ENCODE results near the gene HIKESHI. TPM values are rescaled to one million over a fixed set of nuclear protein-coding genes. Genes with fewer than 3 reads are reported as not detected.

HIKESHI gene
- total and polyA plus RNA-seq, 2 donors (not counting 1 experiment from before 2014, with no cell fraction given), result 24.4 to 28.0 TPM

- TF ChIP-seq, protein P1, sequence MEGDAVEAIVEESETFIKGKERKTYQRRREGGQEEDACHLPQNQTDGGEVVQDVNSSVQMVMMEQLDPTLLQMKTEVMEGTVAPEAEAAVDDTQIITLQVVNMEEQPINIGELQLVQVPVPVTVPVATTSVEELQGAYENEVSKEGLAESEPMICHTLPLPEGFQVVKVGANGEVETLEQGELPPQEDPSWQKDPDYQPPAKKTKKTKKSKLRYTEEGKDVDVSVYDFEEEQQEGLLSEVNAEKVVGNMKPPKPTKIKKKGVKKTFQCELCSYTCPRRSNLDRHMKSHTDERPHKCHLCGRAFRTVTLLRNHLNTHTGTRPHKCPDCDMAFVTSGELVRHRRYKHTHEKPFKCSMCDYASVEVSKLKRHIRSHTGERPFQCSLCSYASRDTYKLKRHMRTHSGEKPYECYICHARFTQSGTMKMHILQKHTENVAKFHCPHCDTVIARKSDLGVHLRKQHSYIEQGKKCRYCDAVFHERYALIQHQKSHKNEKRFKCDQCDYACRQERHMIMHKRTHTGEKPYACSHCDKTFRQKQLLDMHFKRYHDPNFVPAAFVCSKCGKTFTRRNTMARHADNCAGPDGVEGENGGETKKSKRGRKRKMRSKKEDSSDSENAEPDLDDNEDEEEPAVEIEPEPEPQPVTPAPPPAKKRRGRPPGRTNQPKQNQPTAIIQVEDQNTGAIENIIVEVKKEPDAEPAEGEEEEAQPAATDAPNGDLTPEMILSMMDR (IDR thresholded peaks at IDR 0.05), result no peak
- TF ChIP-seq EZH2 (IDR thresholded peaks at IDR 0.05; ENCODE audit: borderline replicate concordance, insufficient read depth, low read depth, low read length, poor library complexity, severe bottlenecking), result no peak
- H2AFZ ChIP-seq (ENCODE audit: insufficient read depth, low read depth, low read length, poor library complexity, severe bottlenecking), result no peak overlapping the region
- H3K9me3 ChIP-seq (ENCODE audit: control extremely low read depth in 1 of 3, control insufficient read depth in 2 of 3, insufficient read depth in 1 of 3, low read length in 2 of 3), result no peaks in the 10 kb centered on the region
- DNase-seq, result no peak
- no peak for ATAC-seq (ENCODE audit: low read depth)
- no peaks in the 10 kb centered on the region for H4K20me1 ChIP-seq (ENCODE audit: control insufficient read depth, insufficient read depth, low read length, poor library complexity, severe bottlenecking)
- H3K9ac ChIP-seq (ENCODE audit: low read length), result no peak overlapping the region
- no peaks in the 10 kb centered on the region for H3K27me3 ChIP-seq (replicated peaks in 1 of 4; ENCODE audit: control extremely low read depth in 1 of 4, control insufficient read depth in 3 of 4, insufficient read depth in 4 of 4, low read length in 3 of 4)
- H3K27ac Mint-ChIP-seq, result no peak overlapping the region
- intact Hi-C loops (cut with micrococcal nuclease), result no loop called here
- POLR2A ChIA-PET, result no interaction called here
- WGBS (ENCODE audit: insufficient coverage), result 93% methylated on average over 2 of the region's 5 CpGs
- H3K4me3 ChIP-seq (ENCODE audit: control extremely low read depth in 1 of 5, extremely low read depth in 1 of 5, insufficient read depth in 1 of 5, low read depth in 2 of 5, low read length in 4 of 5), result no peak overlapping the region
- H3K79me2 ChIP-seq (ENCODE audit: control insufficient read depth, insufficient read depth, low read length), result no peaks in the 10 kb centered on the region
- H3K27me3 Mint-ChIP-seq, result no peaks in the 10 kb centered on the region
- H3K4me1 ChIP-seq (ENCODE audit: control insufficient read depth in 2 of 2, insufficient read depth in 2 of 2, low read length in 2 of 2), result no peaks in the 10 kb centered on the region
- no peak overlapping the region for H3K4me3 Mint-ChIP-seq
- no peaks in the 10 kb centered on the region for H3K4me1 Mint-ChIP-seq
- no peaks in the 10 kb centered on the region for H3K36me3 ChIP-seq (replicated peaks in 1 of 2; ENCODE audit: control extremely low read depth in 1 of 2, control insufficient read depth in 1 of 2, extremely low read depth in 1 of 2, insufficient read depth in 2 of 2, low read length in 1 of 2)
- H3K4me2 ChIP-seq (replicated peaks; ENCODE audit: low read depth, low read length, poor library complexity, severe bottlenecking), result no peak overlapping the region
- CTCF ChIA-PET, result interaction anchor here (0.6 kb wide), 1 partner anchor 1293 kb away, joined by 3 read pairs; no protein-coding TSS in a partner anchor
- no peak overlapping the region for H3K27ac ChIP-seq (ENCODE audit: low read length in 2 of 2)
- no peaks in the 10 kb centered on the region for H3K9me3 Mint-ChIP-seq (ENCODE audit: insufficient read depth)
Observed at GRCh38 chr11:86383041-86383955, 81.3 kb downstream of the HIKESHI start.

DNA sequence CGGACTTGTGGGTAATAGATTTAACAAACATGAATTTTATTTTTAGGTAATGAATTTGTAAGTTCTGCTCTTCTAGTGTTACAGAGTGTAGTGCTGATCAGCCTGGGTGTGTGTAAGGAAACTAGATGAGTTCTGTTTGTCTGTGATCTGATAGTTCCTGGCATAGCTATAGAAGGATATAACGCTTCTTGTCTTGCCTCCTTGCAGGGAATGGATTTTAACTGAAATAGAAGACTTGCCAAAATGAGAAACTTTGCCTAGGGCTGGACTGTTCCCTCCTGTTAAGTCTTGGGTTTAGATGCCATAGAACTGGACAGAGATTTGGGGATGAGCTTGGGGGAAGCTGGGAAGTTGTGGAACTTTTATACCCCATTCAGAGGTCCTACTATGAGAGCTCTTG lies 84.2 kb downstream of the HIKESHI start:
- no peak overlapping the region for H3K4me2 ChIP-seq (replicated peaks; ENCODE audit: low read depth, low read length, poor library complexity, severe bottlenecking)
- Mint-ChIP-seq H3K27me3 (no peaks in the 10 kb centered on the region), H3K27ac (no peak overlapping the region), H3K4me1 (no peaks in the 10 kb centered on the region), H3K9me3 (ENCODE audit: insufficient read depth) (no peaks in the 10 kb centered on the region), H3K4me3 (no peak overlapping the region)
- H3K4me3 ChIP-seq (ENCODE audit: control extremely low read depth in 1 of 5, extremely low read depth in 1 of 5, insufficient read depth in 1 of 5, low read depth in 2 of 5, low read length in 4 of 5), result no peak overlapping the region
- intact Hi-C loops (cut with micrococcal nuclease), result no loop called here
- H3K9me3 ChIP-seq (ENCODE audit: control extremely low read depth in 1 of 3, control insufficient read depth in 2 of 3, insufficient read depth in 1 of 3, low read length in 2 of 3), result no peaks in the 10 kb centered on the region
- no peak overlapping the region for H3K9ac ChIP-seq (ENCODE audit: low read length)
- no peaks in the 10 kb centered on the region for H3K79me2 ChIP-seq (ENCODE audit: control insufficient read depth, insufficient read depth, low read length)
- H4K20me1 ChIP-seq (ENCODE audit: control insufficient read depth, insufficient read depth, low read length, poor library complexity, severe bottlenecking), result no peaks in the 10 kb centered on the region
- no peak overlapping the region for H2AFZ ChIP-seq (ENCODE audit: insufficient read depth, low read depth, low read length, poor library complexity, severe bottlenecking)
- ChIA-PET CTCF (no interaction called here), POLR2A (no interaction called here)
- WGBS (ENCODE audit: insufficient coverage), result 100% methylated on average over 2 of the region's 2 CpGs
- no peaks in the 10 kb centered on the region for H3K36me3 ChIP-seq (replicated peaks in 1 of 2; ENCODE audit: control extremely low read depth in 1 of 2, control insufficient read depth in 1 of 2, extremely low read depth in 1 of 2, insufficient read depth in 2 of 2, low read length in 1 of 2)
- H3K27me3 ChIP-seq (replicated peaks in 1 of 4; ENCODE audit: control extremely low read depth in 1 of 4, control insufficient read depth in 3 of 4, insufficient read depth in 4 of 4, low read length in 3 of 4), result no peaks in the 10 kb centered on the region
- H3K27ac ChIP-seq (ENCODE audit: low read length in 2 of 2), result no peak overlapping the region
- H3K4me1 ChIP-seq (ENCODE audit: control insufficient read depth in 2 of 2, insufficient read depth in 2 of 2, low read length in 2 of 2), result no peaks in the 10 kb centered on the region
- ATAC-seq (ENCODE audit: low read depth) (no peak), DNase-seq (no peak)
- TF ChIP-seq EZH2 (IDR thresholded peaks at IDR 0.05; ENCODE audit: borderline replicate concordance, insufficient read depth, low read depth, low read length, poor library complexity, severe bottlenecking), result no peak
- TF ChIP-seq, protein P1 (IDR thresholded peaks at IDR 0.05), result no peak

All from B cell (primary cell).